HepG2 (cell line): ENCODE measurements around the gene PIP4K2B. TPM values are rescaled to one million over a fixed set of nuclear protein-coding genes. Genes with fewer than 3 reads are reported as not detected.

ENCODE experiments used
- BRD4 ChIP-seq: sonication (generic); formaldehyde crosslinking; IDR thresholded peaks from 2 replicates; pipeline ENCODE4 v1.4.0; 2020; ENCODE audit warnings: missing genetic modification reagents
- FOSL1 ChIP-seq: sonication (generic); formaldehyde crosslinking; IDR thresholded peaks from 2 replicates; pipeline ENCODE4 v1.9.0; 2021; ENCODE audit warnings: missing genetic modification reagents, borderline replicate concordance
- FOXC1 ChIP-seq: sonication (generic); formaldehyde crosslinking; IDR thresholded peaks from 2 replicates; pipeline ENCODE4 v1.8.0; 2022; ENCODE audit warnings: mild to moderate bottlenecking, missing genetic modification reagents, borderline replicate concordance
- HDAC1 ChIP-seq: sonication (generic); formaldehyde crosslinking; IDR thresholded peaks from 2 replicates; pipeline ENCODE4 v1.5.1; 2020; ENCODE audit warnings: mild to moderate bottlenecking, missing genetic modification reagents
- ISX ChIP-seq: sonication (generic); formaldehyde crosslinking; conservative IDR thresholded peaks from 2 replicates; pipeline ENCODE4 v1.5.0; 2020; ENCODE audit warnings: missing genetic modification reagents
- KMT2A ChIP-seq: sonication (generic); formaldehyde crosslinking; IDR thresholded peaks from 2 replicates; pipeline ENCODE4 v1.4.0; 2020; ENCODE audit warnings: missing genetic modification reagents
- MED13 ChIP-seq: sonication (generic); formaldehyde crosslinking; IDR thresholded peaks from 2 replicates; pipeline ENCODE4 v1.5.0; 2020; ENCODE audit warnings: missing genetic modification reagents
- MEIS2 ChIP-seq: sonication (generic); formaldehyde crosslinking; IDR thresholded peaks from 2 replicates; pipeline ENCODE4 v1.9.0; 2021; ENCODE audit warnings: mild to moderate bottlenecking, missing genetic modification reagents
- RAD51 ChIP-seq: fragments of 450-650 bp; IDR thresholded peaks from 2 replicates; pipeline ENCODE4 v1.6.1; 2016; ENCODE audit warnings: borderline replicate concordance
- TBX2 ChIP-seq: sonication (generic); formaldehyde crosslinking; IDR thresholded peaks from 2 replicates; pipeline ENCODE4 v1.5.0; 2020; ENCODE audit warnings: missing genetic modification reagents, mild to moderate bottlenecking, borderline replicate concordance
- XRCC5 ChIP-seq: fragments of 200-400 bp; formaldehyde crosslinking; optimal IDR thresholded peaks from 2 replicates; pipeline ENCODE3; 2017; ENCODE audit warnings: mild to moderate bottlenecking, low read length
- ZNF672 ChIP-seq: sonication (generic); formaldehyde crosslinking; IDR thresholded peaks from 2 replicates; pipeline ENCODE4 v1.8.1; 2022; ENCODE audit warnings: missing genetic modification reagents
- ZNF790 ChIP-seq: sonication (generic); formaldehyde crosslinking; IDR thresholded peaks from 2 replicates; pipeline ENCODE4 v1.8.0; 2022; ENCODE audit warnings: missing genetic modification reagents, mild to moderate bottlenecking, borderline replicate concordance
- polyA plus RNA-seq, 8 experiments: library from polyadenylated mRNA; depleted of rRNA in 3 of 8; stranded (reverse) in 7 of 8; unstranded in 1 of 8; fragments of >200 nt; fragmentation: Illumina TruSeq in 4 of 8; extraction: Trizol in 4 of 8; gene quantifications; 2 replicates each; pipeline versions ENCODE4 v1.2.1 to v1.2.3, GENCODE V29; 2011 to 2016; ENCODE audit warnings: low read depth in 4 of 8, missing spikeins in 1 of 8, mixed read lengths in 1 of 8; ENCODE audit not compliant: insufficient read depth in 1 of 8
- total RNA-seq, 5 experiments: library from RNA; depleted of rRNA; stranded (reverse); fragments of >200 nt; fragmentation: Illumina TruSeq; extraction: Trizol; gene quantifications; 2 replicates each; pipeline ENCODE4 v1.2.3, GENCODE V29; 2016; ENCODE audit warnings: low read depth in 1 of 5
- TF ChIP-seq, protein P1 (sequence below): sonication (generic); IDR thresholded peaks from 2 replicates; pipeline ENCODE4 v1.6.1; 2016; ENCODE audit warnings: low read depth, borderline replicate concordance
- TF ChIP-seq, protein P2 (sequence below): sonication (generic); formaldehyde crosslinking; IDR thresholded peaks from 2 replicates; pipeline ENCODE4 v1.8.0; 2022; ENCODE audit warnings: missing genetic modification reagents, low read depth, mild to moderate bottlenecking, borderline replicate concordance
- TF ChIP-seq, protein P3 (sequence below): sonication (generic); formaldehyde crosslinking; IDR thresholded peaks from 2 replicates; pipeline ENCODE4 v1.5.1; 2020; ENCODE audit warnings: mild to moderate bottlenecking, missing genetic modification reagents, moderate library complexity
- TF ChIP-seq, protein P4 (sequence below): sonication (generic); formaldehyde crosslinking; IDR thresholded peaks from 2 replicates; pipeline ENCODE4 v1.8.0; 2022; ENCODE audit warnings: missing genetic modification reagents, mild to moderate bottlenecking, moderate library complexity, borderline replicate concordance
- TF ChIP-seq, protein P5 (sequence below): sonication (generic); formaldehyde crosslinking; IDR thresholded peaks from 2 replicates; pipeline ENCODE4 v1.5.0; 2020; ENCODE audit warnings: missing genetic modification reagents, mild to moderate bottlenecking, borderline replicate concordance
- TF ChIP-seq, protein P6 (sequence below): sonication (generic); formaldehyde crosslinking; conservative IDR thresholded peaks from 2 replicates; pipeline ENCODE4 v1.4.0; 2020; ENCODE audit warnings: missing genetic modification reagents
- TF ChIP-seq, protein P7 (sequence below): sonication (generic); formaldehyde crosslinking; IDR thresholded peaks from 2 replicates; pipeline ENCODE4 v1.5.1; 2020; ENCODE audit warnings: missing genetic modification reagents, mild to moderate bottlenecking, borderline replicate concordance

PIP4K2B gene
- total and polyA plus RNA-seq, 2 of the 13 experiments (the other 11 are each of a cell fraction or from before 2014, with no cell fraction given): 20.4 to 54.0 TPM

DNA sequence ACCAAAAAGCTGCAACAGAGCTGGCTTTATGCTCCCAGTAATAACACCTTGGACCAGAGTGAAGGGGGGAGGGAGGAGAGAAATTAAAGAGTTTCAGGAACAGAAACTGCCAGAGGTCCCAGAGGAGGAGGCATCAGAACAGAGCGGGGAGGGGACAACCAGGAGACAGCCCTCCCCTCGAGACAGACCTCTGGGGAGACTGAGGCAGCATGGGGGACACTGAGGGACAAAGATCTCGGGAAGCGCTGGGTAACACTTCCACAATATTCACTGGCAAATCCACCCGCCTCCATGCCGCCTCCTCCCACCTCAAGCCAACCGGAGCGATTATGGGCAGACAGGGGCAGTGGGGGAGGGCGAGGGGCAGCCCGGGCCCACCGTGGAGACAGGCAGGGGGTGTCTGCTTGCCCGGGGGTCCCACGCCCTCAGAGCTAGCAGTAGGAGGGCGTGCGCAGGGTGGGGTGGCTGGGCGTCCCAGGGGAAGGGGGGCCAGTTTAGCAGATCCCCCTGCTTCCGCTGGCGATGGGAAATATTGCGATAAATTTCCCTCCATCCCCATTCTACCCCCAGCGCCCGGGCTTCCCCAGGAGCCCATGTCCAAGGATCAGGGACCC, 52.4 kb downstream of the PIP4K2B start (continued):
- TF ChIP-seq, protein P1, sequence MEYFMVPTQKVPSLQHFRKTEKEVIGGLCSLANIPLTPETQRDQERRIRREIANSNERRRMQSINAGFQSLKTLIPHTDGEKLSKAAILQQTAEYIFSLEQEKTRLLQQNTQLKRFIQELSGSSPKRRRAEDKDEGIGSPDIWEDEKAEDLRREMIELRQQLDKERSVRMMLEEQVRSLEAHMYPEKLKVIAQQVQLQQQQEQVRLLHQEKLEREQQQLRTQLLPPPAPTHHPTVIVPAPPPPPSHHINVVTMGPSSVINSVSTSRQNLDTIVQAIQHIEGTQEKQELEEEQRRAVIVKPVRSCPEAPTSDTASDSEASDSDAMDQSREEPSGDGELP: no peak
- TF ChIP-seq ISX (CRISPR knock-in tag) (no peak), FOSL1 (0 out of 2 replicates have a peak, but pooled peaks have one; percentile 15), XRCC5 (peak; percentile 7), KMT2A (no peak), RAD51 (no peak), FOXC1 (CRISPR knock-in tag) (no peak), ZNF672 (CRISPR knock-in tag) (no peak), TBX2 (no peak), MED13 (CRISPR knock-in tag) (no peak), HDAC1 (CRISPR knock-in tag) (no peak), MEIS2 (CRISPR knock-in tag) (0 out of 2 replicates have a peak, but pooled peaks have one; percentile 11), ZNF790 (no peak), BRD4 (CRISPR knock-in tag) (no peak)
- TF ChIP-seq, protein P2, sequence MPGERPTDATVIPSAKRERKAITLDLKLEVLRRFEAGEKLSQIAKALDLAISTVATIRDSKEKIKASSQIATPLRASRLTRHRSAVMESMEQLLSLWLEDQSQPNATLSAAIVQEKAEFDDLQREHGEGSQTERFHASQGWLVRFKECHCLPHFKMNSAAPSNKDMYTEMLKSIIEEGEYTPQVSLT (CRISPR knock-in tag): no peak
- TF ChIP-seq, protein P3, sequence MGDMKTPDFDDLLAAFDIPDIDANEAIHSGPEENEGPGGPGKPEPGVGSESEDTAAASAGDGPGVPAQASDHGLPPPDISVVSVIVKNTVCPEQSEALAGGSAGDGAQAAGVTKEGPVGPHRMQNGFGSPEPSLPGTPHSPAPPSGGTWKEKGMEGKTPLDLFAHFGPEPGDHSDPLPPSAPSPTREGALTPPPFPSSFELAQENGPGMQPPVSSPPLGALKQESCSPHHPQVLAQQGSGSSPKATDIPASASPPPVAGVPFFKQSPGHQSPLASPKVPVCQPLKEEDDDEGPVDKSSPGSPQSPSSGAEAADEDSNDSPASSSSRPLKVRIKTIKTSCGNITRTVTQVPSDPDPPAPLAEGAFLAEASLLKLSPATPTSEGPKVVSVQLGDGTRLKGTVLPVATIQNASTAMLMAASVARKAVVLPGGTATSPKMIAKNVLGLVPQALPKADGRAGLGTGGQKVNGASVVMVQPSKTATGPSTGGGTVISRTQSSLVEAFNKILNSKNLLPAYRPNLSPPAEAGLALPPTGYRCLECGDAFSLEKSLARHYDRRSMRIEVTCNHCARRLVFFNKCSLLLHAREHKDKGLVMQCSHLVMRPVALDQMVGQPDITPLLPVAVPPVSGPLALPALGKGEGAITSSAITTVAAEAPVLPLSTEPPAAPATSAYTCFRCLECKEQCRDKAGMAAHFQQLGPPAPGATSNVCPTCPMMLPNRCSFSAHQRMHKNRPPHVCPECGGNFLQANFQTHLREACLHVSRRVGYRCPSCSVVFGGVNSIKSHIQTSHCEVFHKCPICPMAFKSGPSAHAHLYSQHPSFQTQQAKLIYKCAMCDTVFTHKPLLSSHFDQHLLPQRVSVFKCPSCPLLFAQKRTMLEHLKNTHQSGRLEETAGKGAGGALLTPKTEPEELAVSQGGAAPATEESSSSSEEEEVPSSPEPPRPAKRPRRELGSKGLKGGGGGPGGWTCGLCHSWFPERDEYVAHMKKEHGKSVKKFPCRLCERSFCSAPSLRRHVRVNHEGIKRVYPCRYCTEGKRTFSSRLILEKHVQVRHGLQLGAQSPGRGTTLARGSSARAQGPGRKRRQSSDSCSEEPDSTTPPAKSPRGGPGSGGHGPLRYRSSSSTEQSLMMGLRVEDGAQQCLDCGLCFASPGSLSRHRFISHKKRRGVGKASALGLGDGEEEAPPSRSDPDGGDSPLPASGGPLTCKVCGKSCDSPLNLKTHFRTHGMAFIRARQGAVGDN (CRISPR knock-in tag): no peak
- TF ChIP-seq, protein P4, sequence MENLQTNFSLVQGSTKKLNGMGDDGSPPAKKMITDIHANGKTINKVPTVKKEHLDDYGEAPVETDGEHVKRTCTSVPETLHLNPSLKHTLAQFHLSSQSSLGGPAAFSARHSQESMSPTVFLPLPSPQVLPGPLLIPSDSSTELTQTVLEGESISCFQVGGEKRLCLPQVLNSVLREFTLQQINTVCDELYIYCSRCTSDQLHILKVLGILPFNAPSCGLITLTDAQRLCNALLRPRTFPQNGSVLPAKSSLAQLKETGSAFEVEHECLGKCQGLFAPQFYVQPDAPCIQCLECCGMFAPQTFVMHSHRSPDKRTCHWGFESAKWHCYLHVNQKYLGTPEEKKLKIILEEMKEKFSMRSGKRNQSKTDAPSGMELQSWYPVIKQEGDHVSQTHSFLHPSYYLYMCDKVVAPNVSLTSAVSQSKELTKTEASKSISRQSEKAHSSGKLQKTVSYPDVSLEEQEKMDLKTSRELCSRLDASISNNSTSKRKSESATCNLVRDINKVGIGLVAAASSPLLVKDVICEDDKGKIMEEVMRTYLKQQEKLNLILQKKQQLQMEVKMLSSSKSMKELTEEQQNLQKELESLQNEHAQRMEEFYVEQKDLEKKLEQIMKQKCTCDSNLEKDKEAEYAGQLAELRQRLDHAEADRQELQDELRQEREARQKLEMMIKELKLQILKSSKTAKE (CRISPR knock-in tag): no peak
- TF ChIP-seq, protein P5, sequence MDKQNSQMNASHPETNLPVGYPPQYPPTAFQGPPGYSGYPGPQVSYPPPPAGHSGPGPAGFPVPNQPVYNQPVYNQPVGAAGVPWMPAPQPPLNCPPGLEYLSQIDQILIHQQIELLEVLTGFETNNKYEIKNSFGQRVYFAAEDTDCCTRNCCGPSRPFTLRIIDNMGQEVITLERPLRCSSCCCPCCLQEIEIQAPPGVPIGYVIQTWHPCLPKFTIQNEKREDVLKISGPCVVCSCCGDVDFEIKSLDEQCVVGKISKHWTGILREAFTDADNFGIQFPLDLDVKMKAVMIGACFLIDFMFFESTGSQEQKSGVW (CRISPR knock-in tag): no peak
- TF ChIP-seq, protein P6, sequence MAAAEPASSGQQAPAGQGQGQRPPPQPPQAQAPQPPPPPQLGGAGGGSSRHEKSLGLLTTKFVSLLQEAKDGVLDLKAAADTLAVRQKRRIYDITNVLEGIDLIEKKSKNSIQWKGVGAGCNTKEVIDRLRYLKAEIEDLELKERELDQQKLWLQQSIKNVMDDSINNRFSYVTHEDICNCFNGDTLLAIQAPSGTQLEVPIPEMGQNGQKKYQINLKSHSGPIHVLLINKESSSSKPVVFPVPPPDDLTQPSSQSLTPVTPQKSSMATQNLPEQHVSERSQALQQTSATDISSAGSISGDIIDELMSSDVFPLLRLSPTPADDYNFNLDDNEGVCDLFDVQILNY (CRISPR knock-in tag): no peak
- TF ChIP-seq, protein P7, sequence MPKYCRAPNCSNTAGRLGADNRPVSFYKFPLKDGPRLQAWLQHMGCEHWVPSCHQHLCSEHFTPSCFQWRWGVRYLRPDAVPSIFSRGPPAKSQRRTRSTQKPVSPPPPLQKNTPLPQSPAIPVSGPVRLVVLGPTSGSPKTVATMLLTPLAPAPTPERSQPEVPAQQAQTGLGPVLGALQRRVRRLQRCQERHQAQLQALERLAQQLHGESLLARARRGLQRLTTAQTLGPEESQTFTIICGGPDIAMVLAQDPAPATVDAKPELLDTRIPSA (CRISPR knock-in tag): no peak
